AG04450 (cell line): Measurements from ENCODE around the gene CNGA2. TPM values are rescaled to one million over a fixed set of nuclear protein-coding genes. Genes with fewer than 3 reads are reported as not detected.
"Not testable (repeated sequence)": the region's sequence is repeated elsewhere in the genome, so short reads cannot be mapped to it uniquely, and the experiment has no call there.

Source experiments
- CTCF ChIA-PET: fragments of 300-600, 350-600 bp; formaldehyde crosslinking; extraction: SDS; loops from one replicate; lab custom pipeline; 2022; ENCODE audit warnings: antibody characterized with exemption, inconsistent platforms; lab: Charles Lee
- POLR2A ChIA-PET: fragments of 350-600 bp; formaldehyde crosslinking; extraction: SDS; loops from one replicate; lab custom pipeline; 2021; ENCODE audit warnings: antibody characterized with exemption, inconsistent platforms; lab: Yijun Ruan, JAX
- DNase-seq: peaks from one replicate; pipeline ENCODE4 v3.0.0-alpha.2; 2011; ENCODE audit warnings: low read depth, low spot score
- H3K27ac ChIP-seq: one replicate; pipeline ENCODE4 v1.5.1; 2012; ENCODE audit warnings: low read depth, low read length, control low read depth
- H3K27me3 ChIP-seq: one replicate; pipeline ENCODE4 v1.6.0; 2012; ENCODE audit warnings: low read length; ENCODE audit not compliant: control insufficient read depth, insufficient read depth
- H3K4me3 ChIP-seq: 2 replicates; pipeline ENCODE4 v1.5.1; 2011; ENCODE audit warnings: mild to moderate bottlenecking, low read depth, low read length, control low read depth
- H3K9me3 ChIP-seq: 2 replicates; pipeline ENCODE4 v1.5.1; 2012; ENCODE audit warnings: low read length; ENCODE audit not compliant: control insufficient read depth, insufficient read depth
- CTCF ChIP-seq: IDR thresholded peaks from 2 replicates; pipeline ENCODE4 v1.5.1; 2011; ENCODE audit warnings: low read depth, low read length, control low read depth, inconsistent platforms
- polyA plus RNA-seq: library from polyadenylated mRNA; depleted of rRNA; stranded (reverse); fragments of >200 nt; gene quantifications from 2 replicates; pipeline ENCODE4 v1.2.3, GENCODE V29; 2011

CNGA2 gene
- polyA plus RNA-seq, 1 experiment = not detected

- no peaks in the 10 kb centered on the region for H3K27me3 ChIP-seq
- CTCF ChIA-PET = no interaction called here
- POLR2A ChIA-PET = no interaction called here
- no peak within 1 kb of the TSS for H3K4me3 ChIP-seq
- TF ChIP-seq CTCF = no peak
- DNase-seq = no peak
- H3K27ac ChIP-seq = no peak within 1 kb of the TSS
- no peaks in the 10 kb centered on the region for H3K9me3 ChIP-seq
Observed at GRCh38 chrX:151694661-151695582, 39.6 kb upstream of the CNGA2 start, which contains the start of gene PRRG3. Gene PRRG3 (plus strand): TSS chrX:151695458. CDS start chrX:151698815, 3,357 bp downstream.

GRCh38 chrX:151695583-151696340 lies 38.8 kb upstream of the CNGA2 start:
- Histone ChIP-seq H3K27me3 (no peaks in the 10 kb centered on the region), H3K27ac (no peak overlapping the region), H3K9me3 (no peaks in the 10 kb centered on the region), H3K4me3 (no peak overlapping the region)
- ChIA-PET CTCF (no interaction called here), POLR2A (no interaction called here)
- DNase-seq = no peak
- no peak for TF ChIP-seq CTCF

GRCh38 chrX:151697082-151697481 lies 37.5 kb upstream of the CNGA2 start:
- POLR2A ChIA-PET, H3K27me3 ChIP-seq, H3K9me3 ChIP-seq, H3K27ac ChIP-seq, DNase-seq, H3K4me3 ChIP-seq, CTCF ChIA-PET: not testable (repeated sequence)

- no peak for TF ChIP-seq CTCF
- H3K27ac ChIP-seq = no peak overlapping the region
- H3K4me3 ChIP-seq = no peak overlapping the region
- DNase-seq = no peak
- CTCF ChIA-PET = no interaction called here
- no peaks in the 10 kb centered on the region for H3K27me3 ChIP-seq
- POLR2A ChIA-PET = no interaction called here
- no peaks in the 10 kb centered on the region for H3K9me3 ChIP-seq
Observed at GRCh38 chrX:151697522-151697921, 37.0 kb upstream of the CNGA2 start.

GRCh38 chrX:151698485-151698884 lies 36.1 kb upstream of the CNGA2 start:
- POLR2A ChIA-PET = no interaction called here
- H3K27me3 ChIP-seq = no peaks in the 10 kb centered on the region
- H3K4me3 ChIP-seq = no peak overlapping the region
- DNase-seq = no peak
- no peaks in the 10 kb centered on the region for H3K9me3 ChIP-seq
- no peak overlapping the region for H3K27ac ChIP-seq
- no peak for TF ChIP-seq CTCF
- CTCF ChIA-PET = no interaction called here
